HL-60/S4 treated with phorbol 12-myristate 13-acetate at 8.2 ng/mL for 4 days and 3 days (cell line): ENCODE measurements around the gene CIDEB.

ENCODE experiments used
- in situ Hi-C: fragments of 300-500 bp; cut with MboI; formaldehyde crosslinking; loops from 2 replicates; pipeline ENCODE4 v1.15.0; 2022; ENCODE audit warnings: low sequenced_read_pairs

Gene CIDEB

DNA sequence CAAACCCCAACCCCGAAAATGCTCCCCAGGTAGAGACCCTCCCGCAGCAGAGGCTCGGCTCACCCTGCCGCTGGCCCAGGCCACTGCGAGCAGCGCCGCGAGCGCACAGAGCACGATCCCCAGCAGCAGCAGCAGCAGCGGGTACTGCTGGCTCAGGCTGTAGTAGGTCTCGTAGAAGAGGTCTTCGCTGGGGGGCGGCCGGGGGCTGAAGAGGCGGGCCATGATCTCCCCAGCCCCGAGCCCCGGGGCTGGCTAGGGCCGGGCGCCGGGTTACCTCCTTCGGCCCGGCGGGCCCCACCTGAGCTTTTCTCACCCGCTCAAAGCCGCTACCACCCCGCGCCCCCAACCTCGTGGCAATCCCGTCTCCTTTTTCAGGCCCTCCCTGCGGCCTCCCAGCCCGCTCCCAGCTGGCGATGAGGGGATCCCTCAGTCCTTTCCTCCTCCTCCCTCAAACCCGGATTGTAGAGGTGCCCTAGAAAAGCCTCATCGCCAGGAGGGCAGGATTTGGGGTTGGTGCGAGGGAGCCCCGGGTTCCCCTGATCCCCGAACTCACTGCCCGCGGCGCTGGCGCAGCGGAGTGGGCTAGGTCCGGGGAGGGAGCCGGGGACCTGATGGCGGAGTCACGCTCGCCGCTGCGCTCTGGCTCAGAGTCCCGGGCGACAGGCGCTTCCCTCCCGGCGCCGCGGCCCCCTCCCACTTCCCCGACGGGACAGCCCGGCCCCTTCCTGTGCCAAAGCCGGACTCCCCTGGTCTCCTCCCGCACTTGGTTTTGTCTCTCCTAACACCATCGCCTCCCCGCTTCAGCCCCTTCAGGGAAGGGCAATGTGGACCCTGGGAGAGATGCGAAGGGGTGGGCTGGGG, 26.9 kb upstream of the CIDEB start, which contains the start of gene ADCY4:
Gene ADCY4 (minus strand): TSS at position 641 of the 861 bp plus-strand sequence. CDS start 419 bp downstream, at position 222.
- in situ Hi-C loops = loop anchor here (10.0 to 25.0 kb wide), 2 partner anchors 100 to 278 kb away; partner anchors contain the start of gene GZMH

GRCh38 chr14:24332268-24332993, 24.7 kb upstream of the CIDEB start:
- in situ Hi-C loops = loop anchor here (10.0 to 25.0 kb wide), 2 partner anchors 102 to 280 kb away; partner anchors contain the start of gene GZMH

GRCh38 chr14:24331731-24332267, 24.0 kb upstream of the CIDEB start:
- in situ Hi-C loops = loop anchor here (10.0 to 25.0 kb wide), 2 partner anchors 103 to 281 kb away; partner anchors contain the start of gene GZMH

DNA sequence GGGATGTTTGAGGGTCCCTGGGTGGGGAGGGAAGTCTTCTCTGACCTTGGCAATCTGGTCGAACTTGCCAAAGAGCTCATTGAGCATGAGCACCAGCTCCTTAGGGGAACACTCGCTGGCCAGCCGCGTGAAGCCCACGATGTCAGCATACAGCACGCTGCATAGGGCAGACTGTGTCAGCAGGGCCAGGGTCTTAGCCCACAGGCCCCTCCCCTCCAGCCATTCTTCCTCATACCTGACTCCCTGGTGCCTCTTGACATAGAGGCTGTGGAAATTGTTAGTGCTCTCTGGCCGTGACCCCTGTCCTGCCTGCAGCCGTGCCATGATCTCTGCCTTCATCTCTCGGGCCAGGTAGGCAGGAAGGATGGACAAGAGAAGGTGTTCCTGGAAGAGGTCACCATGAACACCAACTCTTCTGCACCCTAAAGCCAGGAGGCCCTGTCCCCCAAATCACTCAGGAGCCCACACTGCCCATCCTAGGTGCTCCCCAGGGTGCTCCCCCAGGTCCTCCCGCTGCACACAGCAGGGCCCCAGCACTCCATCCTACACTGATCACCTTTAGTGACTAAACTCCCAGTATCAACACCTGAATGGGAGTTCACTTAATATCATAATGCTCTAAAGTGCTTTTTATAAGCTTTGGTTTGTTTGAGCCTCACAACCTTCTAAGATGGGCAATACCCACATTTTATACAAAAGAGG, 23.3 kb upstream of the CIDEB start:
- in situ Hi-C loops = loop anchor here (10.0 to 25.0 kb wide), 2 partner anchors 104 to 281 kb away; partner anchors contain the start of gene GZMH

DNA sequence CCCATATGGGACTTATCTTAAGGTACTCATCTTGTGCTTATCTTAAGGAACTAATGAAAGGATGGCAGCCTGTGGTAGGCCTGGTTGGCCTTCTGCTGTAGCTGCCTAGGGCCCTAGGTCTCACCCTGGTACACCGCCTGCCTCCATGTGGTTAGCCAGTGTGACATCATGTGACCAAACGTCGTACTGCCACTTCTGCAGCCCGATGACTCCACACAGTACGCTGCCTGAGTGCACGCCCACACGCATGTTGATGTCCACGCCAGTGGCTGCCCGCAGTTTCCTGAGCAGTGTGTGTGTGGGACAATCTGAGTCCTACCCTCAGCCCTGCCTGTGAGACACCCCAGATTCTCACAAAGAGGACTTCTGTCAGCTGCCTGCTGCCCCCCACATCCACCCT, 22.0 kb upstream of the CIDEB start:
- in situ Hi-C loops = loop anchor here (10.0 to 25.0 kb wide), 2 partner anchors 105 to 283 kb away; partner anchors contain the start of gene GZMH

DNA sequence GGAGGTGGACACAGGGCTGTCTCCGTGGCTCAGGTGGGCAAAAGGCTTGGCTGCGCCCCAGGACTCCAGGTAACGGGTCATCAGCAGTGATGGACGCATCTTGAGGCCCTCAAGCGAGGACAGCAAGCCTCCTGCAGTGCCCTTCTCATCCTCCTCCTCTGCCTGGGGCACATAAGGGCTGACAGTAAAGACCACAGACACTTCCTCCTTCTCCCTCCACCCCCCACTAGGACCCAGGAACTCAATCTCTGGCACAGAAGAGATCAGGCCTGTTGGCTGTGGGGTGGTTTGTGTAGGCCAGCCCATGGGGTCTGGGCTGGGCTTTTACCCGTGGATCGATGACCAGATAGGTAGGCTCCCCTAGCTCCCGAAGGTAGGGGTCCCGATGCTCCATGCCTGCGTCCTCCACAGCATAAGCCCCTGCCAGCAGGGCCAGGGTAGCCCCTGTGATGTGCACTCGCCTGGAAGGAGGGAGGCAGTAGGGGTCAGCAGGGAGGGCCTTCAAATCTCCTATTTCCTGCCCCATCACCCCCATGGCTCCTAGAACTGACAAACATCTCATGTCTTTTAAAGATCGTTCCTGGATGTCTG, 21.4 kb upstream of the CIDEB start:
- in situ Hi-C loops = loop anchor here (25.0 kb wide), 1 partner anchor 283 kb away; the partner anchor contains the start of gene GZMH

GRCh38 chr14:24327914-24328313, 20.1 kb upstream of the CIDEB start:
- in situ Hi-C loops = loop anchor here (25.0 kb wide), 1 partner anchor 284 kb away; the partner anchor contains the start of gene GZMH

DNA sequence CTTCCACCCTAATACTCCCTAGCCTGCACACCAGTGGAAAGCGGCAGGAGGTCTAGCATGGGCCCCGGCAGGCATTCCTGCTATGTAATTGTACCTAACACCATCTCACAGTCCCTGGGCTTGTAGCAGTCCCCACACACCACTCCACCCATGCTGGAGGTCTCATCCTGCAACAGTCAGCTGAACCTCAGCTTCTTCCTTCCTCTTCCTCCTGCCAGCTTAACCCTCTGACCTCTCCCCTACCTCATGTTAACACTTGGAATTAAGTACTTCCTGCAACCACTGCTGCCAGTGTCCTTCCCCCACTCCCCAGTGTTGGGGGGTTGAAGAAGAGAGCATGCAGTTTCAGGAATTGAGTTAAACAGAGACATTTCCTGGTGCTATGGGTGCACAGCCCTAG, 19.5 kb upstream of the CIDEB start:
- in situ Hi-C loops = loop anchor here (25.0 kb wide), 1 partner anchor 285 kb away; the partner anchor contains the start of gene GZMH

GRCh38 chr14:24325963-24326362, 18.2 kb upstream of the CIDEB start:
- in situ Hi-C loops = loop anchor here (25.0 kb wide), 1 partner anchor 286 kb away; the partner anchor contains the start of gene GZMH

DNA sequence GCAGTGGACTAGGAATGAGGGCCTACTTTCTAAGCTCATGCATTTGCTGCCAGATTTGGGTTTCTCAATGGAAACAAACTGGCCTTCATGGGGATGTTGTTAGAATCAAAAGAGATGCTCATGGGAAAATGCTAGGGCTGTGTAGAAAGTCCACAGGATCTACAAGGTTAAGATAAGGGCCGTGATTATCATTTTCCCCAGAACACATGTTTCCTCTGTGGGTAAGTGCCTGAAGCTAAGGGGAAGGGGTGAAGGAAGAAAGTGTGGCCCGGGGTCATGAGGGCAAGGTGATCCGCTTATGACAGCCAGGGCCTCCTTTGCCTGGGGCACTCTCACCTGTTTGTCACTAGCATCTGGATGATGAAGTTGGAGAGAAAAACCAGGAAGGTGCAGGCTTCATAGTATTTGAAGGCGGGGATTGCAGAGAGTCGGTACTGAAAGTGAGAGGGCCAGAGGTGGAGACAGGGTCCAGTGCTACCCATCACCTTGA, 17.3 kb upstream of the CIDEB start:
- in situ Hi-C loops = loop anchor here (25.0 kb wide), 1 partner anchor 287 kb away; the partner anchor contains the start of gene GZMH

GRCh38 chr14:24324024-24324423, 16.2 kb upstream of the CIDEB start:
- in situ Hi-C loops = no loop called here

GRCh38 chr14:24323341-24323740, 15.6 kb upstream of the CIDEB start:
- in situ Hi-C loops = no loop called here

DNA sequence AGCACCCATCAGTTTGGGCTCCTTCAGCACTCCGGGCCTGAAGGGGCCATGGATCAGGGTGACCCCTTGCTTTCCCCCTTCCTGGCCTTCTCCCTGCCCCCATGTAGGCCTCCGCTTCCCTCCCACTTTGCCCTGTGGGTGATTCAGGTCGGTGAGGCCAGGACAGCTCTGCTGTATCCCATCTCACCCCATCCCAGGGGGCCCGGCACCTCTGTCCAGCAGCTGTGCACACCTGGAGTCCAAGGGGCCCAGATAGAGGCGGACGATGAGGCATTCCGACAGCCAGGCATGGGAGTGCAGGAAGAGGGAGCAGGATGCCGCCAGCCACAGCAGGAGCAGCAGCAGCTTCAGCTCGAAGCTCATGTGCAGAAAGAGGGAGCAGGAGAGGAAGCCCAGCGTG, 14.9 kb upstream of the CIDEB start:
- in situ Hi-C loops = no loop called here

GRCh38 chr14:24321212-24321975, 13.6 kb upstream of the CIDEB start:
- in situ Hi-C loops = no loop called here

- in situ Hi-C loops = no loop called here
Measured at GRCh38 chr14:24317141-24317928, 9.6 kb upstream of the CIDEB start.

GRCh38 chr14:24316597-24316950, 8.8 kb upstream of the CIDEB start:
- in situ Hi-C loops = no loop called here

DNA sequence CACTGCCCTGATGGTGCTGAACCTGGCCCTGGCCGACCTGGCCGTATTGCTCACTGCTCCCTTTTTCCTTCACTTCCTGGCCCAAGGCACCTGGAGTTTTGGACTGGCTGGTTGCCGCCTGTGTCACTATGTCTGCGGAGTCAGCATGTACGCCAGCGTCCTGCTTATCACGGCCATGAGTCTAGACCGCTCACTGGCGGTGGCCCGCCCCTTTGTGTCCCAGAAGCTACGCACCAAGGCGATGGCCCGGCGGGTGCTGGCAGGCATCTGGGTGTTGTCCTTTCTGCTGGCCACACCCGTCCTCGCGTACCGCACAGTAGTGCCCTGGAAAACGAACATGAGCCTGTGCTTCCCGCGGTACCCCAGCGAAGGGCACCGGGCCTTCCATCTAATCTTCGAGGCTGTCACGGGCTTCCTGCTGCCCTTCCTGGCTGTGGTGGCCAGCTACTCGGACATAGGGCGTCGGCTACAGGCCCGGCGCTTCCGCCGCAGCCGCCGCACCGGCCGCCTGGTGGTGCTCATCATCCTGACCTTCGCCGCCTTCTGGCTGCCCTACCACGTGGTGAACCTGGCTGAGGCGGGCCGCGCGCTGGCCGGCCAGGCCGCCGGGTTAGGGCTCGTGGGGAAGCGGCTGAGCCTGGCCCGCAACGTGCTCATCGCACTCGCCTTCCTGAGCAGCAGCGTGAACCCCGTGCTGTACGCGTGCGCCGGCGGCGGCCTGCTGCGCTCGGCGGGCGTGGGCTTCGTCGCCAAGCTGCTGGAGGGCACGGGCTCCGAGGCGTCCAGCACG, 8.2 kb upstream of the CIDEB start:
- in situ Hi-C loops = no loop called here
